Heart left ventricle (tissue), 16 donors: ENCODE results near the gene FAM50B. TPM values are rescaled to one million over a fixed set of nuclear protein-coding genes. Genes with fewer than 3 reads are reported as not detected.

Source experiments
- ATAC-seq, 4 donors: fragments of 200-7000 bp; cut with Tn5 transposase; one replicate each; pipeline ENCODE4 v1.9.1; 2020 to 2022; ENCODE audit warnings: moderate library complexity in 4 of 4, mild to moderate bottlenecking in 3 of 4, moderate number of reproducible peaks in 1 of 4
- DNase-seq, 5 donors: peaks; one replicate each; pipeline ENCODE4 v3.0.0-alpha.2; 2020
- H3K27ac ChIP-seq, 12 donors: fragments of 200-600 bp; sonication (generic) in 4 of 12; one replicate each; pipeline versions ENCODE4 v1.5.0 to v1.8.0; 2016 to 2022; ENCODE audit warnings: mild to moderate bottlenecking in 2 of 12
- H3K27me3 ChIP-seq, 9 donors: fragments of 200-600 bp; sonication (generic) in 2 of 9; one replicate each; pipeline versions ENCODE4 v1.5.1 to v1.8.0; 2016 to 2022; ENCODE audit warnings: mild to moderate bottlenecking in 3 of 9
- H3K36me3 ChIP-seq, 9 donors: fragments of 200-600 bp; sonication (generic) in 2 of 9; one replicate each; pipeline versions ENCODE4 v1.5.0 to v1.8.0; 2018 to 2022; ENCODE audit warnings: mild to moderate bottlenecking in 2 of 9
- H3K4me1 ChIP-seq, 12 donors: fragments of 200-600 bp; sonication (generic) in 4 of 12; one replicate each; pipeline versions ENCODE4 v1.5.0 to v1.8.0; 2016 to 2022; ENCODE audit warnings: mild to moderate bottlenecking in 3 of 12
- H3K4me3 ChIP-seq, 12 donors: fragments of 200-600 bp; sonication (generic) in 4 of 12; one replicate each; pipeline versions ENCODE4 v1.5.0 to v1.8.0; 2017 to 2022; ENCODE audit warnings: mild to moderate bottlenecking in 9 of 12, moderate library complexity in 4 of 12
- H3K9me3 ChIP-seq, 12 donors: fragments of 200-600 bp; sonication (generic) in 4 of 12; one replicate each; pipeline versions ENCODE4 v1.5.0 to v1.8.0; 2016 to 2022; ENCODE audit warnings: mild to moderate bottlenecking in 1 of 12
- POLR2A ChIP-seq, 2 donors: fragments of 450-650 bp; IDR thresholded peaks; one replicate each; pipeline ENCODE4 v1.6.1; 2017; ENCODE audit warnings: antibody characterized with exemption in 2 of 2, mild to moderate bottlenecking in 2 of 2, moderate library complexity in 2 of 2
- WGBS, 4 donors: extraction: QIAGEN DNeasy Blood & Tissue Kit in 2 of 4; methylation state at CpG; one replicate each; pipeline versions ENCODE4 v1.1.5 to v1.1.7; 2013 to 2018; 5-methylcytosine and 5-hydroxymethylcytosine counted together
- intact Hi-C, 10 donors: fragments of 100-400 bp; cut with DNase I; formaldehyde crosslinking; loops; one replicate each; pipeline versions ENCODE4 v1.11.1 to v1.14.2; 2022
- polyA plus RNA-seq, 2 donors: library from polyadenylated mRNA; stranded (reverse); fragments of 200-250 nt; gene quantifications; one replicate each; pipeline ENCODE4 v1.2.3, GENCODE V29; 2013
- total RNA-seq, 9 donors: library from RNA; depleted of rRNA in 2 of 9; stranded (reverse); fragments of >200 nt in 2 of 9; fragmentation: NEBNext Ultra II Directional in 3 of 9; extraction: Animal tissue kit (Norgen Biotek cat#: 25700) in 3 of 9; gene quantifications; one replicate each; pipeline versions ENCODE4 v1.1.0 to v1.2.4, GENCODE V29; 2016 to 2023
- TF ChIP-seq, protein P1 (sequence below), 12 donors: fragments of 200-600 bp; sonication (generic) in 4 of 12; IDR thresholded peaks; one replicate each; pipeline versions ENCODE4 v1.5.0 to v1.8.0; 2018 to 2022; ENCODE audit warnings: antibody characterized with exemption in 12 of 12, mild to moderate bottlenecking in 5 of 12
- donor health status: ischemic (EF 13 %, LVEDD 7.1; RV severe dilation, severe dysfunction).
- donor health status: healthy with polysubstance abuse.
- donor health status: DM: no; HTN: yes; CAD: no.
- donor health status: DM: no; HTN: no; CAD: no.
- donor health status: ischemic (EF 25% LVEDD 6.9; RV normal size, moderate dysfunction).
- donor health status: ischemic (EF 25% LVEDD 5.7; RV mildly dilated, moderate dysfunction).
- donor health status: healthy.
- donor health status: DM: yes; HTN: yes; CAD: no.
- donor health status: ischemic (EF 35%, LVEDD 5.7; RV mildly dilated, moderate dysfunction).
- donor health status: nonischemic (EF 11% LVEDD 7.7; RV severe dilation, severe dysfunction).
- donor health status: DM: yes; HTN: yes; CAD: no.
- donor health status: PGD.
- donor health status: ischemic (EF 29% LVEDD 5.4; RV normal size, mild dysfunction).
- donor health status: nonischemic (EF 23%, LVEDD 6.1; RV moderate dilation, normal function).

The FAM50B gene
- total and polyA plus RNA-seq, 11 donors, result 11.7 to 29.1 (median 21.5) TPM

DNA sequence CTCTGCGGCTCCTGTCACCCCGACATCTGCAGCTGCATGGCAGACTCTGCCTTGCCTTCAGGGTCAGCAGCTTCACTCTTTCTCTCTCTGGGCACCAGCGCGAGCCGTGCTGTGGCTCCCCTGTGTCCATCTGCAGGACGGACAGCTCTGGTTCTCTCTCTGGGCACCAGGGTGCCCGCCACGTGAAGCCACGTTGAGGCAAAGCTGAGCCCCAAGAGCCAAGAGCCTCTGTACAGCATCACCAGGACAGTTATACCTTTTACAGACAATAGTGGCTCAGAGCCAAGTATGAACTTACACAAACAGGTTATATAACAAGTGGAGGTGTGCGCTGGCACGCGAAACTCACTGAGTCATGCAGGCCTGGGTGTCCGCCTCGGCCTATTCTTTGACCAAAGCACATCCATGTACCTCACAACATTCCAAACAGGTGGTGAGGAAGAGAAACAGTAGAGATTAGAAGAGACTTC is 50.8 kb downstream of the FAM50B start:
- intact Hi-C loops, result no loop called here
- peaks cover 0 to 18% (median 0%) of the 10 kb centered on the region in 12 donors for H3K4me1 ChIP-seq
- no peaks in the 10 kb centered on the region for H3K9me3 ChIP-seq
- no peak for TF ChIP-seq POLR2A (IDR thresholded peaks at IDR 0.05)
- TF ChIP-seq, protein P1, sequence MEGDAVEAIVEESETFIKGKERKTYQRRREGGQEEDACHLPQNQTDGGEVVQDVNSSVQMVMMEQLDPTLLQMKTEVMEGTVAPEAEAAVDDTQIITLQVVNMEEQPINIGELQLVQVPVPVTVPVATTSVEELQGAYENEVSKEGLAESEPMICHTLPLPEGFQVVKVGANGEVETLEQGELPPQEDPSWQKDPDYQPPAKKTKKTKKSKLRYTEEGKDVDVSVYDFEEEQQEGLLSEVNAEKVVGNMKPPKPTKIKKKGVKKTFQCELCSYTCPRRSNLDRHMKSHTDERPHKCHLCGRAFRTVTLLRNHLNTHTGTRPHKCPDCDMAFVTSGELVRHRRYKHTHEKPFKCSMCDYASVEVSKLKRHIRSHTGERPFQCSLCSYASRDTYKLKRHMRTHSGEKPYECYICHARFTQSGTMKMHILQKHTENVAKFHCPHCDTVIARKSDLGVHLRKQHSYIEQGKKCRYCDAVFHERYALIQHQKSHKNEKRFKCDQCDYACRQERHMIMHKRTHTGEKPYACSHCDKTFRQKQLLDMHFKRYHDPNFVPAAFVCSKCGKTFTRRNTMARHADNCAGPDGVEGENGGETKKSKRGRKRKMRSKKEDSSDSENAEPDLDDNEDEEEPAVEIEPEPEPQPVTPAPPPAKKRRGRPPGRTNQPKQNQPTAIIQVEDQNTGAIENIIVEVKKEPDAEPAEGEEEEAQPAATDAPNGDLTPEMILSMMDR (IDR thresholded peaks at IDR 0.05), result no peak
- 73 to 83% (median 77%) methylated on average over 14 of the region's 14 CpGs for WGBS, 4 donors
- H3K36me3 ChIP-seq, result no peaks in the 10 kb centered on the region
- DNase-seq (no peak), ATAC-seq (no peak)
- H3K27me3 ChIP-seq, result no peaks in the 10 kb centered on the region
- H3K4me3 ChIP-seq, result no peak overlapping the region
- no peak overlapping the region for H3K27ac ChIP-seq

Other genes starting within 250 kb of the FAM50B start
- gene PXDC1, start 97.7 kb upstream of the FAM50B start, total RNA-seq, result 10 to 100 TPM; 13.7 to 73.9 (median 29.1) TPM
- gene PXDC1, start 97.7 kb upstream of the FAM50B start, polyA plus RNA-seq, result 10 to 100 TPM; 20.0 to 89.9 TPM
- not detected for gene FAM217A, start 229.8 kb downstream of the FAM50B start, total RNA-seq
- not detected for gene FAM217A, start 229.8 kb downstream of the FAM50B start, polyA plus RNA-seq